ENCODE data around the gene RD3L. TPM values are rescaled to one million over a fixed set of nuclear protein-coding genes. Genes with fewer than 3 reads are reported as not detected.

RD3L gene
- total RNA-seq, 1 donor from 2014 or later, result not detected

- intact Hi-C loops (cut with DNase I), result no loop called here
Observed at GRCh38 chr14:103974575-103974974, 32.2 kb upstream of the RD3L start.

DNA sequence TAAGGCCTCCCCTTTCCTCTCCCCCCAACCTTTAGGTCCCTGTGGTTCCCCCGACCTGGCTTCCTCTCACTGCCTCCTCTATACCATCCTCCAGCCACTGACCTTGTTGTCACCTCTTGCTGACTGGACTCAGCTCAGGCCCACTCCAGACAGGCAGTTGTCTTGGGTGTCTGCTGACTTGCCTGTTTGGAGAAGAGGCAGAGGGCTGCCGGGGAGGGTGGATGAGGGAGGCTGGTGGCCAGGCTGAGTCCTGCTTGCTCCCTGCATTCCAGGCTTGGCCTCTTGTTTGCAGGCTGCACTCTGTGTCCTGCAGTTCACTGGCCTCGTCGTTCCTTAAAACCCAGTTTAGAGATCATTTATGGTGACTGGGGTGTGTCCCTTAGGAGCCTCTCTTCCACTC is 31.0 kb upstream of the RD3L start:
- intact Hi-C loops (cut with DNase I), result no loop called here
- Histone ChIP-seq H3K4me3 (no peak overlapping the region), H3K4me1 (no peaks in the 10 kb centered on the region), H3K27me3 (no peaks in the 10 kb centered on the region), H3K36me3 (no peaks in the 10 kb centered on the region), H3K27ac (no peak overlapping the region), H3K9me3 (no peaks in the 10 kb centered on the region)
- no peak for DNase-seq (ENCODE audit: low spot score in 2 of 2)
- TF ChIP-seq, protein P1, sequence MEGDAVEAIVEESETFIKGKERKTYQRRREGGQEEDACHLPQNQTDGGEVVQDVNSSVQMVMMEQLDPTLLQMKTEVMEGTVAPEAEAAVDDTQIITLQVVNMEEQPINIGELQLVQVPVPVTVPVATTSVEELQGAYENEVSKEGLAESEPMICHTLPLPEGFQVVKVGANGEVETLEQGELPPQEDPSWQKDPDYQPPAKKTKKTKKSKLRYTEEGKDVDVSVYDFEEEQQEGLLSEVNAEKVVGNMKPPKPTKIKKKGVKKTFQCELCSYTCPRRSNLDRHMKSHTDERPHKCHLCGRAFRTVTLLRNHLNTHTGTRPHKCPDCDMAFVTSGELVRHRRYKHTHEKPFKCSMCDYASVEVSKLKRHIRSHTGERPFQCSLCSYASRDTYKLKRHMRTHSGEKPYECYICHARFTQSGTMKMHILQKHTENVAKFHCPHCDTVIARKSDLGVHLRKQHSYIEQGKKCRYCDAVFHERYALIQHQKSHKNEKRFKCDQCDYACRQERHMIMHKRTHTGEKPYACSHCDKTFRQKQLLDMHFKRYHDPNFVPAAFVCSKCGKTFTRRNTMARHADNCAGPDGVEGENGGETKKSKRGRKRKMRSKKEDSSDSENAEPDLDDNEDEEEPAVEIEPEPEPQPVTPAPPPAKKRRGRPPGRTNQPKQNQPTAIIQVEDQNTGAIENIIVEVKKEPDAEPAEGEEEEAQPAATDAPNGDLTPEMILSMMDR (IDR thresholded peaks at IDR 0.05), result no peak

More at GRCh38 chr14:103974575-103974974, 32.2 kb upstream of the RD3L start:
- H3K4me1 ChIP-seq, result no peaks in the 10 kb centered on the region
- H3K27ac ChIP-seq, result no peak overlapping the region
- H3K4me3 ChIP-seq, result no peak overlapping the region
- no peaks in the 10 kb centered on the region for H3K36me3 ChIP-seq
- TF ChIP-seq, protein P1 (IDR thresholded peaks at IDR 0.05), result no peak
- H3K9me3 ChIP-seq, result no peaks in the 10 kb centered on the region
- no peaks in the 10 kb centered on the region for H3K27me3 ChIP-seq
- DNase-seq (ENCODE audit: low spot score in 2 of 2), result no peak

DNA sequence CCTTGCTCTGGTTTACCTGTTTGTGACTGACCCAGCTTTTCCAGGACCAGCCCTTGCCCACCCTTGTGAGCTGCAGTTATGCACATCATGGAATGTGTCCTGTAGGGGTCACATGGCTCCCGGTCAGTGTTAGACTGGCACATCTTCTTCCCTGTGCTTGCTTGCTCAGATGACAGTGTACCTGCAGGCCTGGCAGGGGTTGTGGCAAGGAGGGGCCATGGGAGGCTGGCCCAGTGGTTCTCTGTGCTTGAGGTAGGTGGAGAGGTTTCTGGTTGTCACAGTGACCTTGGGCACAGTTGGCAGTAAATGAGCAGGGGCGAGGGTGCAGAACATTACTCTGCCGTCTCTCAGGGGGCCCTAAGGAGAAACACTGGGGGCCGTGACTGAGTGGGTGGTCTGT is 27.6 kb upstream of the RD3L start:
- no peak for DNase-seq (ENCODE audit: low spot score in 2 of 2)
- Histone ChIP-seq H3K9me3 (no peaks in the 10 kb centered on the region), H3K27ac (no peak overlapping the region), H3K4me3 (no peak overlapping the region), H3K27me3 (no peaks in the 10 kb centered on the region), H3K4me1 (no peaks in the 10 kb centered on the region), H3K36me3 (no peaks in the 10 kb centered on the region)
- intact Hi-C loops (cut with DNase I), result no loop called here
- TF ChIP-seq, protein P1 (IDR thresholded peaks at IDR 0.05), result no peak

GRCh38 chr14:103966631-103967030 is 24.3 kb upstream of the RD3L start:
- no peak for DNase-seq (ENCODE audit: low spot score in 2 of 2)
- TF ChIP-seq, protein P1 (IDR thresholded peaks at IDR 0.05), result no peak
- intact Hi-C loops (cut with DNase I), result no loop called here
- Histone ChIP-seq H3K27ac (no peak overlapping the region), H3K4me1 (no peaks in the 10 kb centered on the region), H3K27me3 (no peaks in the 10 kb centered on the region), H3K36me3 (no peaks in the 10 kb centered on the region), H3K4me3 (no peak overlapping the region), H3K9me3 (no peaks in the 10 kb centered on the region)

DNA sequence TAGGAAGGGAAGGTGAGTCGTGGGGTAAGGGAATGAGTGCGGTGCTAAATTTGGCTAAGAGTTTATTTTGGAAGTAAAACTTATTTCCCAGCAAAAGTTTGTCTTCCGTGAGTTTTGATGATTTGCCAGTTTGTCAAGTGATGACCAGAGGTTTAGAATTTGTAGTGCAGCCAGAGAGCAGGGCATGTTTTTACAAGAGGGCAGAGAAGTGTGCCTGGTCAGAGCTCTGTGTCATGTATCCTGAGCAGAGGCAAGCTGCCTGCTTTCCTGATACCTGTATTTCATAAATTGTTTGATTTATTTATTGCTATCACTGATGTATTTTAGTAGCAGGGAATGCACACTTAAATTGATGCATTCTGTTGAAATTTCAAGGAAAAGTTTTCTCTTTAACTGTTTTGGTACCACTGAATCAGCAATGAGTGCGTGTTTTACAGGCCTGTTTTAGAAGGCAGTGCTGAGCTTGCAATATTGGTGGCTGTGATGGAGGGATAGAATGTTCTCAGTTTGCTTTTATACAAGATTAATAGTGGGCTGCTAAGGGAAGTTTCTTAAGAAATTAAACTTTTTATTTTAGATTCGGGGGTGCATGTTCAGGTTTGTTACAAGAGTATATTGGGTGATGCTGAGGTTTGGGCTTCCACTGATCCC is 19.7 kb upstream of the RD3L start:
- H3K36me3 ChIP-seq, result no peaks in the 10 kb centered on the region
- intact Hi-C loops (cut with DNase I), result no loop called here
- no peaks in the 10 kb centered on the region for H3K9me3 ChIP-seq
- TF ChIP-seq, protein P1 (IDR thresholded peaks at IDR 0.05), result no peak
- no peak overlapping the region for H3K4me3 ChIP-seq
- H3K27me3 ChIP-seq, result no peaks in the 10 kb centered on the region
- H3K4me1 ChIP-seq, result no peaks in the 10 kb centered on the region
- no peak for DNase-seq (ENCODE audit: low spot score in 2 of 2)
- H3K27ac ChIP-seq, result no peak overlapping the region
